Colon (tissue), 2 donors: ENCODE data around the gene EID3.
"Not testable (repeated sequence)": the region's sequence is repeated elsewhere in the genome, so short reads cannot be mapped to it uniquely, and the experiment has no call there.

Experiments used
- FAIRE-seq: peaks from 2 replicates; lab custom pipeline; 2012; peaks lifted over from hg19 to GRCh38; lab: Jason Lieb, UNC
- donor health status: control.
- donor health status: control.

Gene EID3

DNA sequence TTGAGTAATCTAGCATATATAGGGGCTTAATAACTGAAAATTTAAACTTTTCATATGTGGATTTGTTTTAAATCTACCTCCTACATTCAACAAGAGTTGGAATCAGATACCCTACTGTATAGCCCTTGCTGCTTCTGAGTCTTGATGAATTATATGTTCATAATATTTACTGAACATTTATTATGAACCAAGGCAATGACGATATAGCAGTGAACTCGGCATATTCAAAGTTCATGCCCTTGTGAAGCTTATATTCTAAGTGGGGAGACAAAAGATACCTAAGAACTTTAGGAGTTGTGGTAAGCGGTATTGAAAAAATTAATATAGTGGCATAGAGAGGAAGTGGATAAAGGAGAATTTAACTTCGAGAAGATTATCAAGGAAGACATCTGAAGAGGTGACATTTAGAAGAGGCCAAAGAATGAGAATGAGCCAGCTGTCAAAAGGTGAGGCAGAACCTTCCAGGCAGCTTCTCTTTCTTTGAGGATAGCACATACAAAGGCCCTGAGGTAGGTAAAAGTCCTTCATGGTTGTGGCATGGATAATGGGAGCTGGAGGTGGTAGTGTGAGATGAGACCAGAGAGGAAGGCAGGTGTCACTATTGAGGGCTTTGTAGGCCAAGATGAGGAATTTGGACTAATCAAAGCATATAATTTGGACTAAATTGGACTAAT is 10.2 kb downstream of the EID3 start:
- no peak for FAIRE-seq

DNA sequence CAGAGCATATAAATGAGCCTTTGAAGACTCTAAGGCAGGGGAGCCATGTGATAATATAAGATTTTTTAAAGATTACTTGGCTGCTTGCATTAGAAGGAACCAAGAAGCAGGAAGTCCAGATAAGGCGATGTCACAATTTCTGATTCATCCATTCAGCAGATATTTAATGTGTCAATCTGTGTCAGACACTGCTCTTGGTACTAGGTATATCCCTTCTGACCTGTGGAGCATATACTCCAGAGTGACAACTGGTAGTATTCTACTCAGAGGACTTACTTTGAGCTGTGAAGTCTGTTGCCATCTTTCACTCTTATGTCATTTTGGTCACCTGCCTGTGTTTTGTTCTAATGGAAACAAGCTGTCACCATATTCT is 10.7 kb downstream of the EID3 start:
- no peak for FAIRE-seq

DNA sequence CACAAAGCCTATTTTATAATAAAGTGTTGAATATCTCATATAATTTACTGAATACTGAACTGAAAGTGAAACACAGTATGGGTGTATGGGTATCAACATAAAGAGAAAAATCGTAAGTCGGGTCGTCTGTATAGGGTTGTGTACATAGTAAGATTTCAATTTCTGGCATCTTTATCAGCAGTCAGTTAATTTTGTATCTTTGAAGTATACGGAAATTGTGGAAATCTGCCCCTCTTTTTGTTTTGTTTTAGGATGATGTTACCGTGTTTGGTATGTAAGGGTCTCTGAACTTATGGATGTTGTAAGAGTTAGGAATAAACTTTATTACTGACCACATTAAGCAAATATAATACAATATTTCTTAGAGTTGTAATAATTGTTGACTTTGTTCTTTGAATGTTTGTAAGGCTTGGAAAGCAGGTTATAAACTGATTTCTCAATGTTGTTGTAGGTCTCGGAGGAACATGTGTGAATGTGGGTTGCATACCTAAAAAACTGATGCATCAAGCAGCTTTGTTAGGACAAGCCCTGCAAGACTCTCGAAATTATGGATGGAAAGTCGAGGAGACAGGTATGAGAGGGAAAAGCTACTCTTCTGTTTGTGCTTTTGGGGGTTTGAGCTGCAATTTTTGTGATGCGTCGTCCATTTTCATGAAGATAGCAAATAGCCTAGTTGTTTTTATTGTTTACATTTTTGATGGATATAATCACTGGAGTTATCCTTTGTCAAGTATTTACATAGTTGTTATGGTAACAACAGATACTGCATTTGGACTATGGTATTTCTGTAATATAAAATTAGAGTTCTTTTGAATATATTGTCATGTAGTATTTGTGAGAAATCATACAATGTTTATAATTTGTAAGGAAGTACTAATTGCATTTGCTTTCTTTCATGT is 12.0 kb downstream of the EID3 start:
- FAIRE-seq: no peak

DNA sequence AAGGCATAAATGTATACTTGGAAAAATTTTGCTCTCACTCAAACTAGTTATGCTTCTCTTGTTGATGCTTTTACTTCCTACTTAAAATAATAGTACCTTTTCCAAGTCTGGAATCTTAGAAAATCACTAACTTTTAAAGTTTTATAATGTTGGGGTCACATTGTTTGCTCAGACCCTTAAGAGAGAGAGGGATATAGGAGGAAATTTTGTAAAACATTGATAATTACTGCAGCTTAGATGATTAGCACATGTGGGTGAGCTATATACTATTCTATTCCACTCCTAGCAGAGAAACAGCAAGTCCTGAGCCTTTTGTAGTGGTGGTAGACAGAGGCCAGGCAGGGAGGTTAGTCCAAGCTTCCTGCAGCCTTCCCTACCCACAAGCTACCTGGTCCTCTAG is 13.4 kb downstream of the EID3 start:
- no peak for FAIRE-seq

DNA sequence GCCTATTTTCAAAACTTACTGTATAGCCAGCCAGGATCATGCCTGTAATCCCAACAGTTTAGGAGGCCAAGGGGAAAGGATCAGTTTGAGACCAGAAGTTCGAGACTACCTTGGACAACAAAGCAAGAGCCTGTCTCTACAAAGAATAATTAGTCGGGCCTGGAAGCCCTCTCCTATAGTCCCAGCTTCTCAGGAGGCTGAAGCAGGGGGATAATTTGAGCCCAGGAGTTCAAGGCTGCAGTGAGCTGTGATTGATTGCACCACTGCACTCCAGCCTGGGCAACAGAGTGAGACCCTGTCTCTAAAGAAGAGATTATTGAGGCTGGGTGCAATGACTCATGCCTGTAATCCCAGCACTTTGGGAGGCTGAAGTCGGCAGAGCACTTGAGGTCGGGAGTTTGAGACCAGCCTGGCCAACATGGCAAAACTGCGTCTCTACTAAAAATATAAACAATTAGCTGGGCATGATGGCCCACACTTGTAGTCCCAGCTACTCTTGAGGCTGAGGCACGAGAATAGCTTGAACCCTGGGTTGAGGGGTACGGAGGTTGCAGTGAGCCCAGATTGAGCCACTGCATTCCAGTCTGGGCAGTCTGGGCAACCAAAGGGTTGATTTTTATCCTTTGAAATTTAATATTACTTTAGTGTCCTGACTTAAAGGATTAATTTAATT is 14.1 kb downstream of the EID3 start:
- FAIRE-seq: no peak

DNA sequence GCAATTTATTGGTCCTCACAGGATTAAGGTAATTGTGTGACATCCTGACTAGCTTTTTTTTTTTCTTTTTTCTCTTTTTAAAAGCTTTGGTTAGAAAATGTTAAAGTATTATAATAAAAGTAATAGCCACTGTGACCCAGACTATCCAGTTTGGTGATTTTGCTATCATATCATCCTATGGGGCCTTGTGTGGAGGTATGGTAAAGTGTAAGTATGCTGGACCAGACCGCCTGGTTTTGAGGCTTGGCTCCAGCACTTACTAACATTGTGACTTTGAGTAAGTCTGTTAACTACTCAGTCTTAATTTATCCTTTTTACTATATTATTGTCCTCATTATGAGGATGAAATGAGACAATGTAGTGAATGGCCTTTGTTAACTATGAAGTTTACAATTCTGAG is 15.5 kb downstream of the EID3 start:
- no peak for FAIRE-seq

DNA sequence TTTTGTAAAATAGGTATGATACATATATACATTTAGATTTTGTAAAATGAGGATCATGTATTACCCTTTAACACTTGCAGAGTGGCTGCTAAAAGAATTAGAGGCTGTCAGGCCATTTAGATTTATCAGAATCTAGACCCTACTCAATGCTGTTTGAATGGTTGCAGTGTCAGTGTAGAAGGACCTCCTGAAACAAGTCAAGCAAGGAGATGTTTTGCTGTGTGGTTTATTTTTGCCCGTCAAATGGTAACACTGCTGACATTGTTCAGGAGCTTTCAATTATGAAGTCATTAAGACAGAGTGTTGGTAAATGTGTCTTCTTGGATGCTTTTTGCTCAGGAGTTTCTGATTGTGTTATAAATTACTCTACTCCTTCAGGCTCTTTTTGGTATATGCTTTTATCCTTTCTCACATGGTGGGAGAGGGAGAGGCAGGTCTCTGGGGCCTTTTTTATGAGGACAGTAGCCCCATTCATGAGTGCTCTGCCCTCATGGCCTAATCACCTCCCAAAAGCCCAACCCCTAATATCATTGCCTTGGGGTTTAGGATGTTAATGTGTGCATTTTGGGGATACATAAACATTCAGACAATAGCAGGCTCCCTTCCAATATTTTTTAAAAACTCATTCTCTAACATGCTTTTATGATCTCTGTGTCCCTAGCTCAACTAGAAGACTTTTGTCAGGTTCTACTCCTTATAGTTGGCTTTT is 16.5 kb downstream of the EID3 start:
- FAIRE-seq: no peak

DNA sequence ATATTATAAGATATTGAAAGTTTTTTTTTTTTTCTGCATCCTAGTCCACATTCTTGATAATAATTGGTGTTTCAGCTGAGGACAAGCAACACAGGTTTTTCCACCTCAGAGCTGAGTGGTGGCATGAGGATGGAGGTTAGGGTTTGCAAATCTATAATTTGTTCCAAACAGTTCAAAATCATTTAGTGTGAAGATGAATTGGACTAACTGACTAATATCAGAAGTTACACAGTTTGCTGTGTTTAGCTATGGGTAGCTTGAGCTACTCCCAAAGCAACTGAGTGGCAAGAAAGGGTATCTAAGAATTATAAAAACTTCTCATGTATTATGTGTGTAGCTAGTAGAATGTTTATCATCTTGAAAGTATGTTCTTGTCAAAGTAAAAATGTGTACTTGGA is 17.1 kb downstream of the EID3 start:
- no peak for FAIRE-seq

DNA sequence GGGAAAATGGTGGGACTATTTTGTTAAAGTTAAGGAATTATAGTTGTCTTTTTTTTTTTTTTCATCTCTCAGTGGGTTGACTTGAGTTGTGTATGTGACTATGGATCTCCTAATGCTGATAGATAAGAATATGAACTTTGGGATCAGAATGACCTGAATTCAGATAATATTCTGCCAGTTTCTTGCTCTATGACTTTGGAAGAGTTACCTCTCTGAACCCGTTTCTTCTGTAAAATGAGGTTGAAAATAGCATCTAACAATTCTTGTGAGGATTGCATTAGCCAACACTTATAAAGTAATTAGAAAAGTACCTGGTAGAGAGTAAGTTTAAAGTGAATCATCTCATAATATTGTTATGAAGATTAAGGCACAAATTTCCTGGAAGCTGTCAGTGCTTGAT is 18.4 kb downstream of the EID3 start:
- FAIRE-seq: no peak

DNA sequence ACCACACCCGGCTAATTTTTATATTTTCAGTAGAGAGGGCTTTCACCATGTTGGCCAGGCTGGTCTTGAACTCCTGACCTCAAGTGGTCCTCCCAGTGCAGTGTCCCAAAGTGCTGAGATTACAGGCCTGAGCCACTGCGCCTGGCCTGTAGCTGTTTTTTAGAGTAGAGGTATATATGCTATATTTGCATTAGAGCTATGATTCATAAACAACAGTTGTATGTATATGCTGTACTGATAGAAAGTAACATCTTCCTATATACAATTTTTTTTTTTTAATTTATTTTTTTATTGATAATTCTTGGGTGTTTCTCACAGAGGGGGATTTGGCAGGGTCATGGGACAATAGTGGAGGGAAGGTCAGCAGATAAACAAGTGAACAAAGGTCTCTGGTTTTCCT is 19.0 kb downstream of the EID3 start:
- not testable (repeated sequence) for FAIRE-seq

DNA sequence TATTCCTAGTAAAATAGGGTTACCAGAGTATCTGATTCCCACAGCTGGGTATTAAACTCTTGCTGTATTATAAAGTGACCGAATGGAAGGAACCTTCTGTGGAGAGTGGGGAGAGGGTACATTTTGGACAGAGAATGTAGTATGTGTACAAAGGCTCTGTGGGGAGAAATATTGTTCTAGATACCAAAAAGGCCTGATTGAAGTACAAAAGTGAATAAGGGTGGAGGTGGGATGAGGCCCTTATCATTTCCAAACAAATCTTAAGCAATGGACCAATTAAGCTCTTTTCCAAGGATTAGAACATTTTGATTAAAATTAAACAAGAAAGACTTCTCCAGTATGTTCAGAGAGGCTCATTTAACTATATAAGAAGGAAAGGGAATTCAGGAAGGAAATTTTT is 20.4 kb downstream of the EID3 start:
- FAIRE-seq: no peak

DNA sequence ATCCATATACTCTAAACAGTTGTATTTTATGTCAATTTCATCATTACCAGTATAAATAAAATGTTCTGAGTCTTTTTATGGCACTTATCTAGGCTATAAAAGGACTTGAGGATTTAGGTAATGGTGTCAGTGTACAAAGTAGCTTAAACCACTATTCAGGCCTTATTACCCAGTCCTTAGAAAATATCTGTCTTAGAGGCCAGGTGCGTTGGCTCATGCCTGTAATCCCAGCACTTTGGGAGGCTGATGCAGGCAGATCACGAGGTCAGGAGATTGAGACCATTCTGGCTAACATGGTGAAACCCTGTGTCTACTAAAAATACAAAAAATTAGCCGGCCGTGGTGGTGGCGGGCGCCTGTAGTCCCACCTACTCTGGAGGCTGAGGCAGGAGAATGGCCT is 24.7 kb downstream of the EID3 start:
- FAIRE-seq: not testable (repeated sequence)

DNA sequence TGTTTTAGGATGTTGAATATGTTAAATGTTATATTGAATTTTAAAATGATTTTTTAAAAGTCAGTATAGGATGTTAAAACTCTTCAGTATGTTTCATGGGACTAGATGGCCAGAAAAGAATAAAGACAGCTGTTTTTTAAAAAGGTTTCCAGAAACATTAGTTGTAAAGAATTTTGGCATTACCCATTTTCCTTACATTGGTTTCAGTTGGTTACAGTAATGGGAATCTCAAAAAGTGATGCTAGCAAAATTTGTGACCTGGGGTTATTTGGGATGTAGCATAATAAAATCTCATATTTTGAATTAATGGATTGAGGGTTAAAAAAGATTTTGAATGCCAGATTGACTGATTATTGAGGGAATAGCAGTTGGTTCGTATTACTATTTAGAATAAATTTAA is 25.3 kb downstream of the EID3 start:
- FAIRE-seq: no peak

DNA sequence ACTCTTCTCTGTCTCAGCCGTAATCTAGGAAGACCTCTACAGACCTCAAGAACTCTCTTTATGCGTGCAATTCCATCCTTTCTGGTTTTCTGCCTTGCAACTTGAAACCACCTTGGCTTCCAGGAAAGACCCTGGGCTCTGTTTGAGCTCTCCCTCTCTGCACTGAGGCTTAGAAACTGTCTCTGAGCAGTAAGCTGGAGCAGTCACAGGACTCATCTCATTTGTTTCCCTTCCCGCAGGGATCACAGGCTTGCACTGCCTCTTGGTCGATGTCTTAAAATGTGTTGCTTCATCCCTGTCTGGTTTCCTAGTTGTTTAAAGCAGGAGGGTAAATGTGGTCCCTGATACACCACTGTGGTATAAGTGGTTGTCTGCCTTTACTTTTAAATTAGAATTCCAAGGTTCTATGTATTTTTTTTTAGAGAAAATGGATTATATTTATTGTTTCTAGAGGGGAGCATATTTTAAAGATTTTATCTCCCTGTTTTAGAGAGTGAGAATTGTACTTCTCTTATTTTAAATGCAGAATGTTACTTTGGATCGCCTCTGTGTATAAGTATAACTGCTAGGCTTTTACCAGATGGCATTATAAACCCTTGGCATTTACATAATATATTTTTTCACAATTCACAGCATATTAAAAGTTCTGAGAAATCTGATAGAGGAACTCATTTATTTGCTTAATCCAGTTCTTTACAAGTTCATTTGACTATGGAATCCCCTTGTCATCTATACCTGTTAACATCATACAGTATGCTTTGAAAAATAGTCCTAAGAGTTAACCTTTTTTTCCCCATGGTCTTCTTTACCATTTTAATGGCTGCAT is 26.4 kb downstream of the EID3 start:
- no peak for FAIRE-seq

DNA sequence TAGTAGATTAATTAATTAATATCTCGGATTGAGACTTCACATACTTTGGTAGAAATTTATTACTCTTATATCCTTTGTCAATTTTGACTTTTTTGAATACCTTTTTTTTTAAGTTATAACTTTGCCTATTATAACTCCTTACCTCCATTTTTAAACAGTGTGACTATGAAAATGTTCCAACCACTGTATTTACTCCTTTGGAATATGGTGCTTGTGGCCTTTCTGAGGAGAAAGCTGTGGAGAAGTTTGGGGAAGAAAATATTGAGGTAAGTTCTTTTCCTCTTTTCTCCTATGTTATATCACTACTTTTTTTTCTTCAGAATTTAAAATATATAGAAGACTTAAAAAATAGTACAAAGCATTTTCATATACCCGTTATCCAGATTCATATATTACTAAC is 27.8 kb downstream of the EID3 start:
- no peak for FAIRE-seq

DNA sequence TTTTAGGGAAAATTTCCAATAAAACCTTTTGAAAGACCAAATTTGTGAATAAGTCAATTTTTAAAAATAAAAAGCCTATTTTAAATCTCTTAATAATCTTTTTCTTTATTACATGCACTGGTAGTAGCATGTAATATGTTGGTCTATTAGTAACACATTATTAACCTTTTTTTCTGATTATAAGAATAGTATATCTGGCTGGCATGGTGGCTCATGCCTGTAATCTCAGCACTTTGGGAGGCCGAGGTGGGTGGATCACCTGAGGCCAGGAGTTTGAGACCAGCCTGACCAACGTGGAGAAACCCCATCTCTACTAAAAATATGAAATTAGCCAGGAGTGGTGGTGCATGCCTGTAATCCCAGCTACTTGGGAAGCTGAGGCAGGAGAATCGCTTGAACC is 28.7 kb downstream of the EID3 start:
- not testable (repeated sequence) for FAIRE-seq

DNA sequence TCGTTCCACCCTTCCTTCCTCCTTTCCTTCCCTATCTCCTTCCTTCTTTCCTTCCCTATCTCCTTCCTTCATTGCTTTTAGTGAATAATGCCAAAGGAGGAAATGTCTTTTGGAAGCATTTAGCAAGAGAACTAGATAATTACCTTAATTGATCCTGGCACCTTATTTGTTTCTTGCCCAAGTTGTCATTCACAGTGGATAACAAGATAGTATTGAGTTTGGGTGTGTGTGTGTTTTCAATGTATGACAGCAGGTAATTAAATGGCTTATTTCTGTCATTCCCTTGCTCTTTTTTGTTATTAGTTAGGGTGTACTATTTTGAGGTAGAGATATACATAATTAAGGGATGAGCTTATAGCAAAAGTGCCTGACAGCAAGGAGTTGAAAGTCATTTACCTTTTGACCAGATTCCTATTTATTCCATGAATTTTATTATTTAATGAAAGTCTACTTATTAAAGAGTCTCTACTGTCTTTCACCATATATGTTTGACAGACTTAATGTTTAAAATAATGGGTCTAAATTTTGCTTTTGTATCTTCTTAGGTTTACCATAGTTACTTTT is 30.2 kb downstream of the EID3 start:
- FAIRE-seq: no peak

DNA sequence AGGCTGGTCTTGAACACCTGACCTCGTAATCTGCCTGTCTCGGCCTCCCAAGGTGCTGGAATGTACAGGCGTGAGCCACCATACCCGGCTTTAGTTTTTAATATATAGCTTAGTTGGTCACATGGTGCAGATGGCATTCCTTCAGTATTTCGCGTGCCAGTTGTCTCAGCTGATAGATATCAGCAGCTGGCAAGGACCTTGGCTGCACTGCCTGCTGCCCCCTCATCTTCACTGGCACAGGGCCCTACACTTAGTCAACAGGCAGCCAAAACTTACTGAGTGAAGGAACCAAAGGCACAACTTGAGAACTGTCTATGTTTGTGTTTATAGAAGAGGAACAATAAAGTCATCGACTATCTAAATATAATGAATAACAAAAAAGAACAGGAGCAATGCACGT is 31.0 kb downstream of the EID3 start:
- no peak for FAIRE-seq

DNA sequence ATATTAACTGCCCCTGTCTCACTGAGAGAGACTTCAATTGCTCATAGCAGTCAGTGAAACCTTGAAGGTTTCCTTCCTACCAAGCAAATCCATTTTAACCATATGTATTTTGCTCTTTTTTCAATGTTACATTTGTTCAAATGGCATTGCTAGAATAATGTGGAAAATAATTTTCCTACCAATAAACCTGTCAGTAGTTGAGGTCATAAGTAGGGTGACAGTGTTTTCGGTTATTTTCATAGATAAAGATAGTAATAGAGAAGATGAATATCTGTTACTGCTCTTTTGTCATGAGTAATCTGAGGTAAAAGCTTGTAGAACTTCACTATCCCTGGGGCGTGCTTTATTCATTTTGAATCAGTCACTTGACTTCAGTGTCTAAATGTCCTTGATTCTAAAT is 32.6 kb downstream of the EID3 start:
- FAIRE-seq: no peak

DNA sequence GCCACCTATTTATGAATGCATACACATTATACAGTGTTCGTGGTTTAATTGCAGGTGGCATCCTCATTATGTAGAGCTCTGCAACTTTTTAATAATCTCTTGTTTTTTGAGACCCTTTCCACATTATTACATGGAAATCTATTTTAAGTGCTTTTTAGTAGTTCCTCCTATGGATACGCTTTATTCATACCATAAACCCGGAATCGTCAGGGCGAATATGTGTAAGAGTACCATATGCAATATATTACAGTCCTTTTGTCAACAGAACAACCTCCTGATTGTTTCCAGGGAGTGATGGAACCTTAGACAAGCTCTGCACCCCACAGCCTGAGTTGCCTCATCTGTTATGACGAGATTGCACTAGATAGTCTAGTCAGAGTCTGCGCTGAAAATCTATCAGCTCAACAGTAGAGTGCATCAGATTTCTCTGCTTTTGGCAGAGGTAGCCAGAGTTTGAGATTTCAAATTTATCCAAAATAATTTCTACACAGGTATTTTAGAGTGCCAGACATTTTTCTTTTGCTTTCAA is 33.6 kb downstream of the EID3 start:
- FAIRE-seq: no peak

DNA sequence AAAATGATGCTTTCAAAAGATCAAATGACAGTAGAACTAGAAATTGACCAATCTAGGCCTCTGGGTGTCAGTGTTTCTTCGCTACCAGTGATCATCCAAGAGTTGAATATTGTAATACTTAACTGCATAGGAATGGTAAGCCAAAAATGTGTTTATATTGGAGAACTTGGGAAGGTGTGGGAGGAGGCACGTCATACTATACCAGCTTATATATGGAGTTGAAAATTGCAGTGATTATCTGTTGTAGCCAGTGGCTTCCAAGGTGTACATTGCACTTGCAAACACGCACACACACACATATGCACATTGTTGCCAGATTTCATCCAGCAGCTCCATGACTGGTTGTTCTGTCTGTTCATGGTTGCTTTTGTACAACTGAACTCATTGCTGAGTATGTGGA is 36.1 kb downstream of the EID3 start:
- FAIRE-seq: no peak
